Keratinocyte (primary cell): ENCODE measurements around the gene GNB3. TPM values are rescaled to one million over a fixed set of nuclear protein-coding genes. Genes with fewer than 3 reads are reported as not detected.

ENCODE experiments used
- DNase-seq: peaks from one replicate; pipeline ENCODE4 v3.0.0-alpha.2; 2011; ENCODE audit warnings: low read depth, missing footprints, low spot score
- FAIRE-seq: peaks from 2 replicates; lab custom pipeline; 2011; peaks lifted over from hg19 to GRCh38; lab: Jason Lieb, UNC
- H2AFZ ChIP-seq: 2 replicates; pipeline ENCODE4 v1.6.0; 2012; ENCODE audit warnings: low read length, control low read depth, inconsistent platforms; ENCODE audit not compliant: control insufficient read depth
- H3K27ac ChIP-seq: 2 replicates; pipeline ENCODE4 v1.5.1; 2011; ENCODE audit warnings: low read length; ENCODE audit not compliant: control insufficient read depth, insufficient read depth
- H3K27me3 ChIP-seq: 3 replicates; pipeline ENCODE4 v1.6.0; 2011; ENCODE audit warnings: low read length; ENCODE audit not compliant: control insufficient read depth, insufficient read depth; ENCODE audit errors: extremely low read depth
- H3K36me3 ChIP-seq, 2 experiments: 2 replicates in 1 of 2; 3 replicates in 1 of 2; pipeline ENCODE4 v1.5.1; 2011; ENCODE audit warnings: low read length in 2 of 2, mild to moderate bottlenecking in 1 of 2; ENCODE audit not compliant: control insufficient read depth in 2 of 2, insufficient read depth in 2 of 2; ENCODE audit errors: extremely low read depth in 1 of 2
- H3K4me1 ChIP-seq: 3 replicates; pipeline ENCODE4 v1.5.1; 2011; ENCODE audit warnings: low read length; ENCODE audit not compliant: control insufficient read depth, insufficient read depth; ENCODE audit errors: extremely low read depth
- H3K4me2 ChIP-seq: 3 replicates; pipeline ENCODE4 v1.6.0; 2011; ENCODE audit warnings: low read depth, low read length; ENCODE audit not compliant: control insufficient read depth, insufficient read depth; ENCODE audit errors: extremely low read depth
- H3K4me3 ChIP-seq, 3 experiments: fragments of 200-600 bp in 1 of 3; sonication (generic) in 1 of 3; 2 replicates in 2 of 3; 3 replicates in 1 of 3; pipeline ENCODE4 v1.5.1; 2011 to 2016; ENCODE audit warnings: low read length in 3 of 3, mild to moderate bottlenecking in 3 of 3, control low read depth in 2 of 3, inconsistent platforms in 1 of 3, low read depth in 1 of 3, mixed read lengths in 1 of 3, mixed run types in 1 of 3, moderate library complexity in 1 of 3; ENCODE audit not compliant: control insufficient read depth in 2 of 3, insufficient read depth in 2 of 3; ENCODE audit errors: extremely low read depth in 1 of 3
- H3K79me2 ChIP-seq: 2 replicates; pipeline ENCODE4 v1.6.0; 2012; ENCODE audit warnings: low read length; ENCODE audit not compliant: control insufficient read depth, insufficient read depth
- H3K9ac ChIP-seq: 3 replicates; pipeline ENCODE4 v1.6.0; 2011; ENCODE audit warnings: low read length; ENCODE audit not compliant: control insufficient read depth, insufficient read depth; ENCODE audit errors: extremely low read depth
- H3K9me1 ChIP-seq: 3 replicates; pipeline ENCODE4 v1.6.0; 2011; ENCODE audit warnings: low read length; ENCODE audit not compliant: control insufficient read depth, insufficient read depth; ENCODE audit errors: extremely low read depth
- H3K9me3 ChIP-seq: 2 replicates; pipeline ENCODE4 v1.5.1; 2012; ENCODE audit warnings: low read depth, low read length; ENCODE audit not compliant: control insufficient read depth
- H4K20me1 ChIP-seq: 3 replicates; pipeline ENCODE4 v1.6.0; 2011; ENCODE audit warnings: low read length; ENCODE audit not compliant: control insufficient read depth, insufficient read depth; ENCODE audit errors: extremely low read depth
- EZH2 ChIP-seq: IDR thresholded peaks from one replicate; pipeline ENCODE4 v1.6.1; 2012; ENCODE audit warnings: inconsistent platforms, mild to moderate bottlenecking, low read length, moderate library complexity
- dilution Hi-C: fragments of 300-500 bp; cut with MboI; formaldehyde crosslinking; loops from one replicate; pipeline ENCODE4 v1.7.0; 2020; ENCODE audit warnings: low sequenced_read_pairs; ENCODE audit not compliant: extremely low pct_ligation_motif_present
- polyA minus RNA-seq, 3 experiments: library from RNA; depleted of rRNA, polyadenylated mRNA; stranded (reverse); fragments of >200 nt; gene quantifications; 1 replicate in 1 of 3; 2 replicates in 1 of 3; 3 replicates in 1 of 3; pipeline ENCODE4 v1.2.3, GENCODE V29; 2011
- polyA plus RNA-seq, 5 experiments: library from polyadenylated mRNA; depleted of rRNA in 3 of 5; stranded (reverse) in 3 of 5; stranded (forward) in 1 of 5; unstranded in 1 of 5; fragments of >200 nt; gene quantifications; 1 replicate in 1 of 5; 2 replicates in 3 of 5; 3 replicates in 1 of 5; pipeline versions ENCODE4 v1.2.1 to v1.2.3, GENCODE V29; 2011 to 2012; ENCODE audit warnings: missing spikeins in 2 of 5, low read depth in 1 of 5, low replicate concordance in 1 of 5
- TF ChIP-seq, protein P1 (sequence below), 3 experiments: IDR thresholded peaks in 1 of 3; conservative IDR thresholded peaks in 1 of 3; optimal IDR thresholded peaks in 1 of 3; 2 replicates in 2 of 3; 3 replicates in 1 of 3; pipeline versions ENCODE3 to v1.5.1; 2011; ENCODE audit warnings: low read length in 3 of 3, mild to moderate bottlenecking in 3 of 3, moderate library complexity in 2 of 3, control low read depth in 1 of 3, inconsistent platforms in 1 of 3; ENCODE audit not compliant: insufficient read depth in 2 of 3; ENCODE audit errors: extremely low read depth in 1 of 3

Gene GNB3
- polyA plus RNA-seq (0.41 to 0.94 TPM (median 0.80 TPM) in 3 replicates), polyA minus RNA-seq (0.64 to 0.98 TPM (median 0.89 TPM) in 3 replicates)
- not detected for polyA plus RNA-seq (2011; ENCODE audit: low read depth)
- 0.16 TPM in 2 replicates for polyA plus RNA-seq (2011; cell fraction: cytosol; rRNA removed)
- polyA plus RNA-seq (2011; cell fraction: nucleus; rRNA removed), result 4.2 and 5.9 TPM in 2 replicates
- polyA plus RNA-seq (2012; ENCODE audit: low replicate concordance), result 0.44 and 0.77 TPM in 2 replicates
- not detected for polyA minus RNA-seq (2011; cell fraction: cytosol; rRNA and poly(A)+ RNA removed)
- polyA minus RNA-seq (2011; cell fraction: nucleus; rRNA and poly(A)+ RNA removed), result 0.93 and 1.3 TPM in 2 replicates

DNA sequence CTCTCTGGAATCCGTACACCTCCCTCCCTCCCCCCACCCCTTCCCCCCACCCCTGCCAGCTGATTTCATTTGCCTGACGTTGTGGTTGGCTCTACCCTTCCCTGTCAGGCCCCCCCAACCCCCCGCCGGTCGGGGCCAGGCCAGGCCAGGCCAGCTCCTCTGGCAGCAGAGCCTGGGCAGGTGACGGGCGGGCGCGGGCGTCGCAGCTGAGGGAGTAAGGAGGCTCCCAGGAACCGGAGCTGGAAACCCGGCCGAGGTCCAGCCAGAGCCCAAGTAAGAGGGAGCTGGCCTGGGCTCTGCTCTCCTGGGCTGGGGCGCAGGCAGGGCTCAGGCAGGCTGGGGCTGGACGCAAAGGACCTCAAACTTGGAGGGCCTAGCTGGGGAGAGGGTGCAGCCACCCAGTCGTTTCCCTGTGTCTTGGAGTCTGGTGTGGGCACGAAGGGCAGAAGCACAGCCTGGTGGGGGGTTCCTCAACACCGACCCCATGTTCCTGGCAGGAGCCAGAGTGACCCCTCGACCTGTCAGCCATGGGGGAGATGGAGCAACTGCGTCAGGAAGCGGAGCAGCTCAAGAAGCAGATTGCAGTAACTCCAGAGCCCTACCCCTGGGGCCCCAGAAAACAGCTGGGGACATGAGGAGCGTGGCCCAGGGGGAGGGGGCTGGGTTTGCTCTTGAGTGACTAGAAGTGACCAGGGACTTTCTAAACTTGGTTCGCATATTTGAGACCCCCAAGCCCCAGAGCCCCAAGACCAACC, at the start of gene GNB3:
Gene GNB3, plus strand, starts transcription at position 165 of the 755 bp plus-strand sequence. Its CDS starts 363 bp downstream, at position 528.
- dilution Hi-C loops, result no loop called here
- H4K20me1 ChIP-seq, result peaks cover 2% of the 10 kb centered on the region
- no peak within 1 kb of the TSS for H3K9ac ChIP-seq
- H2AFZ ChIP-seq, result no peak within 1 kb of the TSS
- no peak within 1 kb of the TSS for H3K4me2 ChIP-seq
- H3K27ac ChIP-seq, result no peak within 1 kb of the TSS
- TF ChIP-seq, protein P1, sequence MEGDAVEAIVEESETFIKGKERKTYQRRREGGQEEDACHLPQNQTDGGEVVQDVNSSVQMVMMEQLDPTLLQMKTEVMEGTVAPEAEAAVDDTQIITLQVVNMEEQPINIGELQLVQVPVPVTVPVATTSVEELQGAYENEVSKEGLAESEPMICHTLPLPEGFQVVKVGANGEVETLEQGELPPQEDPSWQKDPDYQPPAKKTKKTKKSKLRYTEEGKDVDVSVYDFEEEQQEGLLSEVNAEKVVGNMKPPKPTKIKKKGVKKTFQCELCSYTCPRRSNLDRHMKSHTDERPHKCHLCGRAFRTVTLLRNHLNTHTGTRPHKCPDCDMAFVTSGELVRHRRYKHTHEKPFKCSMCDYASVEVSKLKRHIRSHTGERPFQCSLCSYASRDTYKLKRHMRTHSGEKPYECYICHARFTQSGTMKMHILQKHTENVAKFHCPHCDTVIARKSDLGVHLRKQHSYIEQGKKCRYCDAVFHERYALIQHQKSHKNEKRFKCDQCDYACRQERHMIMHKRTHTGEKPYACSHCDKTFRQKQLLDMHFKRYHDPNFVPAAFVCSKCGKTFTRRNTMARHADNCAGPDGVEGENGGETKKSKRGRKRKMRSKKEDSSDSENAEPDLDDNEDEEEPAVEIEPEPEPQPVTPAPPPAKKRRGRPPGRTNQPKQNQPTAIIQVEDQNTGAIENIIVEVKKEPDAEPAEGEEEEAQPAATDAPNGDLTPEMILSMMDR (optimal IDR thresholded peaks at IDR 0.05 in 1 of 3, IDR thresholded peaks at IDR 0.05 in 1 of 3, conservative IDR thresholded peaks at IDR 0.05 in 1 of 3; ENCODE audit: extremely low read depth in 1 of 3, insufficient read depth in 2 of 3, low read length in 3 of 3), result no peak
- no peak for TF ChIP-seq EZH2
- H3K36me3 ChIP-seq, result peaks cover 0 to 4% of the 10 kb centered on the region in 2 experiments
- DNase-seq, result no peak
- H3K9me1 ChIP-seq, result no peaks in the 10 kb centered on the region
- H3K4me1 ChIP-seq, result no peaks in the 10 kb centered on the region
- no peaks in the 10 kb centered on the region for H3K79me2 ChIP-seq
- H3K4me3 ChIP-seq, result no peak within 1 kb of the TSS
- no peak for FAIRE-seq
- H3K27me3 ChIP-seq, result no peaks in the 10 kb centered on the region
- no peaks in the 10 kb centered on the region for H3K9me3 ChIP-seq

DNA sequence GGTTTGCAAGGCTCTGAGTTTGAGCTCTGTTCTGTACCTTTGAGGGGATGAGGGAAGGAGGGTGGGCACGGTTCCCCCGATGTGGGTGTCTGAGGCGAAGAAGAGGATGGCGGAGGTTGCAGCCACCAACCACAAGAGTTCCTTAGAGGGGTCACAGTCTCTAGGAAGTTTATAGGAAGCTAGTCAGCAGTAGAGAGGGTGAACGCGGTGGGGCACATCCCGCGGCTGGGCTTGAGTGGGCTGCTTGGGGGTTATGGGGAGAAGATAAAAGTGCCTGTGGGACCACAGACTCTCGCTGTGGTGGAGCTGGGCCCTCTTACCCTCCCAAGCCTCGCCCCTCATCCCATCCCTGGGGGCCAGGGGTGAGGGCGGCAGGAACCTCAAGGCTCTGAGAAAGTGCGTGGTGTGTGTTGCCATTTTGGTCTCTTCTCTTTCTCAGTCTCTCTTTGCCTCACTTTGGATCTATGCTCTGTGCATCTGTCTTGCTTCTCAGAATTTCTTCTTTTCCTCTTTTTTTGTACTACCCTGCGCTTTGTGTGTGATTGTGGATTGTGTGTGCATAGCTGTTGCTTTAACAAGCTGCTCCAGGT, 48.7 kb upstream of the GNB3 start:
- Histone ChIP-seq H3K79me2 (no peaks in the 10 kb centered on the region), H3K9ac (no peak overlapping the region), H3K4me3 (no peak overlapping the region), H3K27ac (no peak overlapping the region), H2AFZ (no peak overlapping the region), H3K4me2 (no peak overlapping the region), H4K20me1 (no peaks in the 10 kb centered on the region), H3K4me1 (no peaks in the 10 kb centered on the region), H3K27me3 (peaks cover 35% of the 10 kb centered on the region), H3K9me3 (no peaks in the 10 kb centered on the region), H3K9me1 (no peaks in the 10 kb centered on the region), H3K36me3 (no peaks in the 10 kb centered on the region)
- dilution Hi-C loops, result no loop called here
- DNase-seq (no peak), FAIRE-seq (no peak)
- TF ChIP-seq, protein P1 (optimal IDR thresholded peaks at IDR 0.05 in 1 of 3, IDR thresholded peaks at IDR 0.05 in 1 of 3, conservative IDR thresholded peaks at IDR 0.05 in 1 of 3; ENCODE audit: extremely low read depth in 1 of 3, insufficient read depth in 2 of 3, low read length in 3 of 3), result no peak
